GM12891 (cell line): Measurements from ENCODE around the gene HOXB5.

Experiments
- POLR2A ChIP-seq: IDR thresholded peaks from 2 replicates; pipeline ENCODE4 v1.6.1; 2011; ENCODE audit warnings: low read depth, low read length, control low read depth
- POLR2AphosphoS5 ChIP-seq: IDR thresholded peaks from 2 replicates; pipeline ENCODE4 v1.6.1; 2011; ENCODE audit warnings: low read depth, low read length, control low read depth
- POU2F2 ChIP-seq: IDR thresholded peaks from 2 replicates; pipeline ENCODE4 v1.6.1; 2011; ENCODE audit warnings: low read depth, mild to moderate bottlenecking, control low read depth, low read length, moderate library complexity
- SPI1 ChIP-seq: IDR thresholded peaks from 2 replicates; pipeline ENCODE4 v1.6.1; 2011; ENCODE audit warnings: low read depth, low read length, control low read depth
- TAF1 ChIP-seq: IDR thresholded peaks from 2 replicates; pipeline ENCODE4 v1.6.1; 2011; ENCODE audit warnings: low read depth, low read length, control low read depth

GRCh38 chr17:48565022-48565554, 28.5 kb downstream of the HOXB5 start:
- TF ChIP-seq SPI1 (no peak), POLR2A (no peak), TAF1 (no peak), POLR2AphosphoS5 (no peak), POU2F2 (no peak)
